Measurements from ENCODE around the gene HOXB9. TPM values are rescaled to one million over a fixed set of nuclear protein-coding genes. Genes with fewer than 3 reads are reported as not detected.
A peak's percentile ranks its signal among the peaks of the same experiment; 100 is the strongest.

Gene HOXB9
- total and polyA plus RNA-seq, 8 donors = 11.3 TPM; not detected in 7

- no peak for TF ChIP-seq POLR2AphosphoS5 (IDR thresholded peaks at IDR 0.05)
- TF ChIP-seq CTCF (IDR thresholded peaks at IDR 0.05) = no peak
- TF ChIP-seq POLR2A (IDR thresholded peaks at IDR 0.05) = no peak
- TF ChIP-seq EP300 (IDR thresholded peaks at IDR 0.05) = no peak
- 32 to 51% (median 47%) methylated on average over 21 to 25 of the region's 25 CpGs for WGBS, 5 donors
- no peak for DNase-seq
- peaks cover 8 to 93% (median 63%) of the 10 kb centered on the region in 4 donors for H3K4me1 ChIP-seq
- H3K27ac ChIP-seq = peak overlapping the region; percentile 79 to 95 (median 93)
- H3K36me3 ChIP-seq = no peaks in the 10 kb centered on the region
- no peaks in the 10 kb centered on the region for H3K9me3 ChIP-seq
- H3K4me3 ChIP-seq = peak overlapping the region; percentile 52 to 58 (median 56)
- peaks cover 3 to 100% (median 94%) of the 10 kb centered on the region in 3 donors for H3K27me3 ChIP-seq
- intact Hi-C loops (cut with DNase I; ENCODE audit: low total_unique reads) = no loop called here
Measured at GRCh38 chr17:48595278-48595999, 30.7 kb downstream of the HOXB9 start.

DNA sequence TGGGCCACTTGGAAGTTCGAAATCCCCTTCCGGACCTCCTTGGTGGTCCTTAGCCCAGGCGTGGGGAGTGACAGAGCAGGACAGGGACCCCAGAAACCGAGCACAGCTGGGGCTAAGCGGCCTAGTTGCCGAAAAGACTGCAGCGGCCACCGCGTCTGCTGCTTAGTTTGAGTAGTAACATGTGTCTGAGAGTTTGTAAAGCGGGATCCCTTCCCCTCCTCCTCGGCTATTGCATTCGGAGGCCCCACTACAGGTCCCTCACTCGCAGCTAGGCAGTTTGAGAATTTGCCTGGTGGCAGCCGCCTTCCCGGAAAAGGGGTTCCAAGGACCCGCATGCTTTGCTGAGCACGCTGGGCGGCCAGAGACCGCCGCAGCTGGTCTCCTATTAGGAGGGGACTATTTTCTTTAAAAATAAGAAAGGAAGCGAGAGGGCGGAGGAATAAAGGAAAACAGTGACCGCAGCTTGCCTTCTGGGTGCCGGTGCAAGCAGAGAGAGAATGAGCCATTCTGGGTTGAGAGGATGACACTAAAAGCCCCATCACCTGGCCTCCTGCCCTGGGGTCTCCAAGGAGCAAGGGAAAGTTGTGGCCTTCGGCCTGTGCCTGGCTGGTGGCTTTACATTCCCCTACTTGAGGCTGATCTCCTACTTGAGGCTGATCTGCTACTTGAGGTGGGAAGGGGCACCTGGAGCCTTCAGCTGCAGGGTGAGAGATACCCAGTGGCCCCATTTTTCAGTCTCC is 31.4 kb downstream of the HOXB9 start:
- Histone ChIP-seq H3K36me3 (no peaks in the 10 kb centered on the region), H3K27me3 (peaks cover 3 to 100% (median 91%) of the 10 kb centered on the region in 3 donors), H3K9me3 (no peaks in the 10 kb centered on the region), H3K4me3 (peak overlapping the region; percentile 44 to 57 (median 51)), H3K27ac (peak overlapping the region; percentile 22 to 95 (median 93)), H3K4me1 (peaks cover 8 to 86% (median 64%) of the 10 kb centered on the region in 4 donors)
- 23 to 48% (median 31%) methylated on average over 21 to 25 of the region's 25 CpGs for WGBS, 5 donors
- TF ChIP-seq POLR2A (IDR thresholded peaks at IDR 0.05) (no peak), EP300 (IDR thresholded peaks at IDR 0.05) (no peak), CTCF (IDR thresholded peaks at IDR 0.05) (no peak), POLR2AphosphoS5 (IDR thresholded peaks at IDR 0.05) (no peak)
- no peak for DNase-seq
- intact Hi-C loops (cut with DNase I; ENCODE audit: low total_unique reads) = no loop called here

GRCh38 chr17:48593840-48594537 is 32.2 kb downstream of the HOXB9 start:
- intact Hi-C loops (cut with DNase I; ENCODE audit: low total_unique reads) = no loop called here

More at GRCh38 chr17:48593840-48594537, 32.2 kb downstream of the HOXB9 start:
- Histone ChIP-seq H3K9me3 (no peaks in the 10 kb centered on the region), H3K27me3 (peaks cover 3 to 100% (median 91%) of the 10 kb centered on the region in 3 donors), H3K4me1 (peaks cover 8 to 79% (median 64%) of the 10 kb centered on the region in 4 donors), H3K4me3 (peak overlapping the region; percentile 44 to 57 (median 51)), H3K27ac (peak overlapping the region; percentile 10 to 95 (median 93)), H3K36me3 (no peaks in the 10 kb centered on the region)
- TF ChIP-seq CTCF (IDR thresholded peaks at IDR 0.05) = peak in 5 of 7 experiments; percentile 70 to 93 (median 86)
- TF ChIP-seq EP300 (IDR thresholded peaks at IDR 0.05) = no peak
- TF ChIP-seq POLR2A (IDR thresholded peaks at IDR 0.05) = no peak
- TF ChIP-seq POLR2AphosphoS5 (IDR thresholded peaks at IDR 0.05) = peak; percentile 8 to 63 (median 38)
- whole genome bisulfite sequencing, 5 donors = 5 to 10% (median 6%) methylated on average over 37 of the region's 37 CpGs
- DNase-seq = peak; percentile 74 to 95
